Esophagus squamous epithelium (tissue), 4 donors: ENCODE measurements around the gene RNF144A.

Experiments used
- POLR2A ChIP-seq, 4 donors: fragments of 450-650 bp; IDR thresholded peaks; one replicate each; pipeline ENCODE4 v1.6.1; 2017; ENCODE audit warnings: antibody characterized with exemption in 4 of 4, mild to moderate bottlenecking in 4 of 4, moderate library complexity in 3 of 4
- TF ChIP-seq, protein P1 (sequence below), 6 experiments: fragments of 450-650 bp in 4 of 6; fragments of 200-600 bp in 2 of 6; sonication (generic) in 2 of 6; IDR thresholded peaks; one replicate each; pipeline ENCODE4 v1.5.1; 2016 to 2019; ENCODE audit warnings: antibody characterized with exemption in 6 of 6, mild to moderate bottlenecking in 4 of 6, moderate library complexity in 4 of 6

DNA sequence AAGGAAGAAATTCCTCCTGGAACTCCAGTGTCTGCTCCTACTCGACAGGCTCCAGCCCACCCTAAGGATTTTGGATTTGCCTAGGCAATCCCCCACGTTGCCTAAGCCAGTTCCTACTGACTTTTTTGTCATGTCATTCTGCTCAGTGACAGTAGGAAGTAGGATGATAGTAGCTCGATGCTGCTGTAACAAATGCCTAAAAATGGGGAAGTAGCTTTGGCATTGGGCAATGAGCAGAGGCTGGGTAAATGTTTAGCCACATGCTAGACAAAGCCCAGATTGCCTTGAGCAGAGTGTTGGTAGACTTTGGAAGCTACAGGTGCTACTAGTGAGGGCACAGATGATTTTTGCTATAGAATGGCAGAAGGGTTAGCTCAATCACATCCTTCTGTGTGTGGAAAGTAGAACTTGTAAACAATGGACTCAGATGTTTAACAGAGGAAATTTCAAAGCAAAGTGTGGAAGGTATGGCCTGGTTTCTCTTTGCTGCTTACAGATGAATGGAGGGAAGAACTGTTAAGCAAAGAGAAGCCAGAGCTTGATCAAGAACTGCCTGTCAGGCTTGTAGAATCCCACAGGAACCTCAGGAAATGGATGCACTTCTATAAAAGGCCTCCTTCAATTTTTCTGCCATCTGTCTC is 154.8 kb downstream of the RNF144A start:
- TF ChIP-seq, protein P1, sequence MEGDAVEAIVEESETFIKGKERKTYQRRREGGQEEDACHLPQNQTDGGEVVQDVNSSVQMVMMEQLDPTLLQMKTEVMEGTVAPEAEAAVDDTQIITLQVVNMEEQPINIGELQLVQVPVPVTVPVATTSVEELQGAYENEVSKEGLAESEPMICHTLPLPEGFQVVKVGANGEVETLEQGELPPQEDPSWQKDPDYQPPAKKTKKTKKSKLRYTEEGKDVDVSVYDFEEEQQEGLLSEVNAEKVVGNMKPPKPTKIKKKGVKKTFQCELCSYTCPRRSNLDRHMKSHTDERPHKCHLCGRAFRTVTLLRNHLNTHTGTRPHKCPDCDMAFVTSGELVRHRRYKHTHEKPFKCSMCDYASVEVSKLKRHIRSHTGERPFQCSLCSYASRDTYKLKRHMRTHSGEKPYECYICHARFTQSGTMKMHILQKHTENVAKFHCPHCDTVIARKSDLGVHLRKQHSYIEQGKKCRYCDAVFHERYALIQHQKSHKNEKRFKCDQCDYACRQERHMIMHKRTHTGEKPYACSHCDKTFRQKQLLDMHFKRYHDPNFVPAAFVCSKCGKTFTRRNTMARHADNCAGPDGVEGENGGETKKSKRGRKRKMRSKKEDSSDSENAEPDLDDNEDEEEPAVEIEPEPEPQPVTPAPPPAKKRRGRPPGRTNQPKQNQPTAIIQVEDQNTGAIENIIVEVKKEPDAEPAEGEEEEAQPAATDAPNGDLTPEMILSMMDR (IDR thresholded peaks at IDR 0.05), result no peak
- no peak for TF ChIP-seq POLR2A (IDR thresholded peaks at IDR 0.05)
